LHCN-M2 (cell line): Measurements from ENCODE around the gene MYL4. TPM values are rescaled to one million over a fixed set of nuclear protein-coding genes. Genes with fewer than 3 reads are reported as not detected.

Source experiments
- DNase-seq: peaks from one replicate; pipeline ENCODE4 v3.0.0-alpha.2; 2012; ENCODE audit warnings: low read depth
- total RNA-seq: library from RNA; depleted of rRNA; stranded (reverse); fragments of >200 nt; gene quantifications from 2 replicates; pipeline ENCODE4 v1.2.3, GENCODE V29; 2014; rRNA removed

MYL4 gene
- total RNA-seq, 1 experiment from 2014 or later = 0.69 TPM

GRCh38 chr17:47272491-47272890 is 63.3 kb downstream of the MYL4 start:
- no peak for DNase-seq

- DNase-seq = no peak
These were observed 64.1 kb downstream of the MYL4 start for GRCh38 chr17:47273245-47273644.

Other genes with a start within 250 kb of the MYL4 start
- gene RPRML, start 230.1 kb upstream of the MYL4 start, total RNA-seq = not detected in 2 replicates
- gene CDC27, start 20.1 kb upstream of the MYL4 start, total RNA-seq = 87.9 and 100 TPM in 2 replicates
- 3.8 and 4.5 TPM in 2 replicates for gene ITGB3, start 44.5 kb downstream of the MYL4 start, total RNA-seq
- 2.9 and 4.3 TPM in 2 replicates for gene EFCAB13, start 114.6 kb downstream of the MYL4 start, total RNA-seq